Activated naive CD4-positive, alpha-beta T cell treated with anti-CD3 and anti-CD28 coated beads for 36 hours (primary cell): Measurements from ENCODE around the gene LRRC43. TPM values are rescaled to one million over a fixed set of nuclear protein-coding genes. Genes with fewer than 3 reads are reported as not detected.
"Not testable (repeated sequence)": the region's sequence is repeated elsewhere in the genome, so short reads cannot be mapped to it uniquely, and the experiment has no call there.

Experiments used
- CTCF ChIA-PET: fragments of 350-600 bp; sonication (Branson Sonifier 250); formaldehyde crosslinking; loops from one replicate; lab custom pipeline; 2021; ENCODE audit warnings: antibody characterized with exemption; lab: Charles Lee
- DNase-seq: peaks from one replicate; pipeline ENCODE4 v3.0.0-alpha.2; 2020
- H3K27ac Mint-ChIP-seq: one replicate; pipeline ENCODE4 v1.8.0; 2021; ENCODE audit warnings: mild to moderate bottlenecking, mixed read lengths
- H3K27me3 Mint-ChIP-seq: one replicate; pipeline ENCODE4 v1.8.0; 2021; ENCODE audit warnings: low read depth, mixed read lengths
- H3K36me3 Mint-ChIP-seq: one replicate; pipeline ENCODE4 v1.8.0; 2021; ENCODE audit warnings: low read depth, mixed read lengths
- H3K4me1 Mint-ChIP-seq: one replicate; pipeline ENCODE4 v1.8.0; 2021; ENCODE audit warnings: low read depth, mixed read lengths
- H3K4me3 Mint-ChIP-seq: one replicate; pipeline ENCODE4 v1.8.0; 2021; ENCODE audit warnings: mild to moderate bottlenecking, moderate library complexity, mixed read lengths
- H3K9me3 Mint-ChIP-seq: one replicate; pipeline ENCODE4 v1.8.0; 2021; ENCODE audit warnings: mixed read lengths
- intact Hi-C: fragments of 100-400 bp; cut with micrococcal nuclease; formaldehyde crosslinking; loops from one replicate; pipeline ENCODE4 v1.15.1; 2023
- total RNA-seq, 2 experiments: library from RNA; stranded (reverse); gene quantifications; one replicate each; pipeline ENCODE4 v1.2.3, GENCODE V29; 2021

The LRRC43 gene
- total RNA-seq, 2 experiments from 2014 or later = 0.60 TPM; not detected in 1

- Mint-ChIP-seq H3K27ac (no peak overlapping the region), H3K4me1 (peaks cover 24% of the 10 kb centered on the region), H3K4me3 (no peak overlapping the region), H3K27me3 (peaks cover 18% of the 10 kb centered on the region), H3K36me3 (no peaks in the 10 kb centered on the region), H3K9me3 (no peaks in the 10 kb centered on the region)
- DNase-seq = no peak
- CTCF ChIA-PET = no interaction called here
- intact Hi-C loops = loop anchor here (5.0 kb wide), 1 partner anchor 66 kb away; the partner anchor contains the start of gene VPS33A
These were observed 18.5 kb downstream of the LRRC43 start for GRCh38 chr12:122201381-122201780.

- Mint-ChIP-seq H3K4me1 (peaks cover 24% of the 10 kb centered on the region), H3K4me3 (no peak overlapping the region), H3K27ac (no peak overlapping the region), H3K36me3 (no peaks in the 10 kb centered on the region), H3K27me3 (peaks cover 18% of the 10 kb centered on the region), H3K9me3 (no peaks in the 10 kb centered on the region)
- intact Hi-C loops = loop anchor here (5.0 kb wide), 1 partner anchor 65 kb away; the partner anchor contains the start of gene VPS33A
- no peak for DNase-seq
- CTCF ChIA-PET = no interaction called here
These were observed 19.1 kb downstream of the LRRC43 start for GRCh38 chr12:122202017-122202416.

GRCh38 chr12:122202811-122203210, 19.9 kb downstream of the LRRC43 start:
- CTCF ChIA-PET, H3K36me3 Mint-ChIP-seq: not testable (repeated sequence)

GRCh38 chr12:122203301-122204166, 20.6 kb downstream of the LRRC43 start, which contains the start of gene B3GNT4:
Gene B3GNT4 (plus strand): TSS chr12:122203709. CDS start chr12:122204619, 910 bp downstream.
- DNase-seq = peak; percentile 68
- CTCF ChIA-PET = interaction anchor here (0.6 kb wide), 1 partner anchor 79 kb away, joined by 3 read pairs; no protein-coding TSS in a partner anchor
- Mint-ChIP-seq H3K9me3 (no peaks in the 10 kb centered on the region), H3K27ac (no peak within 1 kb of the TSS), H3K27me3 (peaks cover 10% of the 10 kb centered on the region), H3K4me3 (peak within 1 kb of the TSS; percentile 73), H3K4me1 (peaks cover 15% of the 10 kb centered on the region), H3K36me3 (peaks cover 5% of the 10 kb centered on the region)
- intact Hi-C loops = loop anchor here (1.0 to 5.0 kb wide), 2 partner anchors 23 to 64 kb away; partner anchors contain the start of genes DIABLO and VPS33A

More at GRCh38 chr12:122202811-122203210, 19.9 kb downstream of the LRRC43 start:
- Mint-ChIP-seq H3K27me3 (peaks cover 14% of the 10 kb centered on the region), H3K4me3 (peak overlapping the region; percentile 73), H3K4me1 (peaks cover 19% of the 10 kb centered on the region)
- DNase-seq, H3K27ac Mint-ChIP-seq, H3K9me3 Mint-ChIP-seq: not testable (repeated sequence)
- intact Hi-C loops = loop anchor here (1.0 to 5.0 kb wide), 2 partner anchors 23 to 64 kb away; partner anchors contain the start of genes DIABLO and VPS33A

- peaks cover 15% of the 10 kb centered on the region for H3K4me1 Mint-ChIP-seq
- peaks cover 7% of the 10 kb centered on the region for H3K36me3 Mint-ChIP-seq
- H3K4me3 Mint-ChIP-seq = peak overlapping the region; percentile 60
- DNase-seq = peak; percentile 7
- no peak overlapping the region for H3K27ac Mint-ChIP-seq
- CTCF ChIA-PET = interaction anchor here (1.1 kb wide), 1 partner anchor 81 kb away, joined by 3 read pairs; no protein-coding TSS in a partner anchor
- H3K9me3 Mint-ChIP-seq = no peaks in the 10 kb centered on the region
- peaks cover 10% of the 10 kb centered on the region for H3K27me3 Mint-ChIP-seq
- intact Hi-C loops = loop anchor here (5.0 kb wide), 1 partner anchor 63 kb away; the partner anchor contains the start of gene VPS33A
These were observed 21.5 kb downstream of the LRRC43 start for GRCh38 chr12:122204167-122205052.

- Mint-ChIP-seq H3K4me1 (peaks cover 15% of the 10 kb centered on the region), H3K27me3 (peaks cover 10% of the 10 kb centered on the region), H3K27ac (no peak overlapping the region), H3K4me3 (peak overlapping the region; percentile 65), H3K9me3 (no peaks in the 10 kb centered on the region), H3K36me3 (peaks cover 10% of the 10 kb centered on the region)
- no peak for DNase-seq
- intact Hi-C loops = no loop called here
- CTCF ChIA-PET = interaction anchor here (1.0 to 1.1 kb wide), 2 partner anchors 9 to 82 kb away, joined by 3 to 5 read pairs; no protein-coding TSS in a partner anchor
These were observed 22.4 kb downstream of the LRRC43 start for GRCh38 chr12:122205053-122205925.

GRCh38 chr12:122206111-122206881, 23.4 kb downstream of the LRRC43 start:
- H3K27me3 Mint-ChIP-seq = peaks cover 10% of the 10 kb centered on the region
- H3K4me1 Mint-ChIP-seq = peaks cover 15% of the 10 kb centered on the region
- H3K36me3 Mint-ChIP-seq = peaks cover 12% of the 10 kb centered on the region
- no peak overlapping the region for H3K4me3 Mint-ChIP-seq
- H3K27ac Mint-ChIP-seq = no peak overlapping the region
- DNase-seq = no peak
- CTCF ChIA-PET = interaction anchor here (1.0 kb wide), 1 partner anchor 8 kb away, joined by 5 read pairs; no protein-coding TSS in a partner anchor
- intact Hi-C loops = no loop called here
- no peaks in the 10 kb centered on the region for H3K9me3 Mint-ChIP-seq

GRCh38 chr12:122206976-122207375, 24.1 kb downstream of the LRRC43 start:
- H3K9me3 Mint-ChIP-seq = no peaks in the 10 kb centered on the region
- DNase-seq = no peak
- intact Hi-C loops = no loop called here
- peaks cover 16% of the 10 kb centered on the region for H3K36me3 Mint-ChIP-seq
- peaks cover 10% of the 10 kb centered on the region for H3K27me3 Mint-ChIP-seq
- CTCF ChIA-PET = no interaction called here
- H3K4me1 Mint-ChIP-seq = peaks cover 15% of the 10 kb centered on the region
- H3K27ac Mint-ChIP-seq = no peak overlapping the region
- no peak overlapping the region for H3K4me3 Mint-ChIP-seq

- H3K4me1 Mint-ChIP-seq = peaks cover 14% of the 10 kb centered on the region
- CTCF ChIA-PET = no interaction called here
- no peak for DNase-seq
- intact Hi-C loops = no loop called here
- no peaks in the 10 kb centered on the region for H3K9me3 Mint-ChIP-seq
- H3K27me3 Mint-ChIP-seq = peaks cover 10% of the 10 kb centered on the region
- no peak overlapping the region for H3K4me3 Mint-ChIP-seq
- H3K36me3 Mint-ChIP-seq = peaks cover 20% of the 10 kb centered on the region
- no peak overlapping the region for H3K27ac Mint-ChIP-seq
These were observed 24.5 kb downstream of the LRRC43 start for GRCh38 chr12:122207391-122207790.

GRCh38 chr12:122208073-122208820, 25.3 kb downstream of the LRRC43 start:
- no peak for DNase-seq
- H3K36me3 Mint-ChIP-seq = peaks cover 20% of the 10 kb centered on the region
- intact Hi-C loops = no loop called here
- no peak overlapping the region for H3K4me3 Mint-ChIP-seq
- CTCF ChIA-PET = interaction anchor here (0.6 to 1.2 kb wide), 2 partner anchors 15 to 300 kb away, joined by 3 read pairs; no protein-coding TSS in a partner anchor
- H3K27ac Mint-ChIP-seq = no peak overlapping the region
- peaks cover 8% of the 10 kb centered on the region for H3K4me1 Mint-ChIP-seq
- peaks cover 10% of the 10 kb centered on the region for H3K27me3 Mint-ChIP-seq
- H3K9me3 Mint-ChIP-seq = no peaks in the 10 kb centered on the region
